Neutrophil (primary cell): ENCODE results near the gene RASGRF1.

Source experiments
- H3K27ac ChIP-seq: fragments of 200-600 bp; sonication (generic); 2 replicates; pipeline ENCODE4 v1.5.1; 2016; ENCODE audit warnings: mild to moderate bottlenecking, moderate library complexity
- H3K27me3 ChIP-seq: fragments of 200-600 bp; sonication (generic); 2 replicates; pipeline ENCODE4 v1.6.0; 2016; ENCODE audit warnings: mild to moderate bottlenecking
- H3K36me3 ChIP-seq: fragments of 200-600 bp; sonication (generic); 2 replicates; pipeline ENCODE4 v1.5.1; 2017
- H3K4me1 ChIP-seq, 2 experiments: fragments of 200-600 bp in 1 of 2; sonication (generic) in 1 of 2; 1 replicate in 1 of 2; 2 replicates in 1 of 2; pipeline versions ENCODE4 v1.5.1 to v1.6.1; 2013 to 2016; ENCODE audit warnings: low read depth in 1 of 2, low read length in 1 of 2, mild to moderate bottlenecking in 1 of 2, moderate library complexity in 1 of 2; ENCODE audit not compliant: control insufficient read depth in 1 of 2, insufficient read depth in 1 of 2
- H3K4me3 ChIP-seq, 2 experiments: fragments of 200-600 bp in 1 of 2; sonication (generic) in 1 of 2; 1 replicate in 1 of 2; 2 replicates in 1 of 2; pipeline ENCODE4 v1.5.1; 2013 to 2016; ENCODE audit warnings: low read depth in 1 of 2, low read length in 1 of 2, mild to moderate bottlenecking in 1 of 2, moderate library complexity in 1 of 2
- H3K9me3 ChIP-seq: fragments of 200-600 bp; sonication (generic); 2 replicates; pipeline ENCODE4 v1.5.1; 2016
- CTCF ChIP-seq: fragments of 200-600 bp; sonication (generic); IDR thresholded peaks from 2 replicates; pipeline ENCODE4 v1.5.1; 2016; ENCODE audit warnings: antibody characterized with exemption

Gene RASGRF1

GRCh38 chr15:78968539-78969271, 121.9 kb downstream of the RASGRF1 start:
- Histone ChIP-seq H3K9me3 (no peaks in the 10 kb centered on the region), H3K4me3 (no peak overlapping the region), H3K27me3 (no peaks in the 10 kb centered on the region), H3K27ac (no peak overlapping the region), H3K36me3 (no peaks in the 10 kb centered on the region), H3K4me1 (no peaks in the 10 kb centered on the region)
- TF ChIP-seq CTCF = no peak

- no peaks in the 10 kb centered on the region for H3K4me1 ChIP-seq
- H3K9me3 ChIP-seq = no peaks in the 10 kb centered on the region
- no peaks in the 10 kb centered on the region for H3K36me3 ChIP-seq
- H3K4me3 ChIP-seq = no peak overlapping the region
- no peaks in the 10 kb centered on the region for H3K27me3 ChIP-seq
- H3K27ac ChIP-seq = no peak overlapping the region
- no peak for TF ChIP-seq CTCF
These were observed 122.5 kb downstream of the RASGRF1 start for GRCh38 chr15:78968114-78968513.

GRCh38 chr15:78960308-78960707, 130.3 kb downstream of the RASGRF1 start:
- Histone ChIP-seq H3K9me3 (no peaks in the 10 kb centered on the region), H3K4me1 (no peaks in the 10 kb centered on the region), H3K4me3 (no peak overlapping the region), H3K36me3 (no peaks in the 10 kb centered on the region), H3K27me3 (peaks cover 3% of the 10 kb centered on the region), H3K27ac (no peak overlapping the region)
- no peak for TF ChIP-seq CTCF

GRCh38 chr15:78959360-78959759, 131.2 kb downstream of the RASGRF1 start:
- no peak overlapping the region for H3K27ac ChIP-seq
- H3K4me3 ChIP-seq = no peak overlapping the region
- H3K36me3 ChIP-seq = no peaks in the 10 kb centered on the region
- no peaks in the 10 kb centered on the region for H3K4me1 ChIP-seq
- no peak for TF ChIP-seq CTCF
- peaks cover 3% of the 10 kb centered on the region for H3K27me3 ChIP-seq
- no peaks in the 10 kb centered on the region for H3K9me3 ChIP-seq

GRCh38 chr15:78957416-78958093, 133.0 kb downstream of the RASGRF1 start:
- H3K36me3 ChIP-seq = no peaks in the 10 kb centered on the region
- H3K4me3 ChIP-seq = no peak overlapping the region
- no peaks in the 10 kb centered on the region for H3K4me1 ChIP-seq
- H3K27me3 ChIP-seq = peaks cover 3% of the 10 kb centered on the region
- no peak for TF ChIP-seq CTCF
- H3K27ac ChIP-seq = no peak overlapping the region
- H3K9me3 ChIP-seq = no peaks in the 10 kb centered on the region
